ENCODE data around the gene CDH23.

CDH23 gene

GRCh38 chr10:71715026-71715425 is 318.3 kb downstream of the CDH23 start:
- DNase-seq: no peak

- no peak for DNase-seq
Observed at GRCh38 chr10:71715860-71716259, 319.1 kb downstream of the CDH23 start.

DNA sequence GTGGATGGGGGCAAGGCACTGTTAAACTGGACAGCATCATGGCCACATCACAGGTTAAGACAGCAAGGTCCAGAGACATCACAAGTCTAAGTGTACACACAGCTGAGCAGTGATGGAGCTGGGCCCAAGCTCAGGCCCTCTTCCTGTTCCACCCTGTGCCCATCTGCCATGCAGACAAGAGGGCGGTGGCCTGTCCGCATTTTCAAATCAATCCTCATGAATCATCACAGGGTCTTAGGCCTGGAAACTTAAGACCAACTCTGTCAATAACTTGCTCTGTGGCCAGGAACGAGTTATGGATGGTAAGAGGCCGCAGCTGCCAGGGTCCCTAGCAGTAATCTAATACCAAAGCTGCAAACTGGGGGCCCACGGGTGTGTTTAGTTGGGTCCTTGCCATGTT is 319.7 kb downstream of the CDH23 start:
- no peak for DNase-seq

DNA sequence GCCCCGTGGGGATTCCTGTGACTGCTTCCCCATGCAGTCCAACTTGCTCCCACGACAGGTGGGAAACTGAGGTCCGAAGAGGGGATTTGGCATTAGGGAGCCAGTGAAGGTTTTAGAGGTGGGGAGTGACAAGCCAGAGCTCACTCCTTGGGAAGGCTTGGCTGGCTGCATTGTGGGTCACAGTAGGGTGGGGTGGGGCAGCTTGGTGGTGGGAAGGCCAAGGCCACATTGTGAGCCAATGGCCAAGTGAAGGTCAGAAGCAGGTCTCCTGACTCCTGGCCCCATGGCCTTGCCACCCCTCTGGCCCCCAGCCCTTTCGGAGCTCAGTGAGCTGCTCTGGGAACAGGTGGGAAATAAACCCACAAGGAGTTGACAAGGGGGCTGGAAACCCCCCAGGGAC is 320.3 kb downstream of the CDH23 start:
- DNase-seq: no peak

DNA sequence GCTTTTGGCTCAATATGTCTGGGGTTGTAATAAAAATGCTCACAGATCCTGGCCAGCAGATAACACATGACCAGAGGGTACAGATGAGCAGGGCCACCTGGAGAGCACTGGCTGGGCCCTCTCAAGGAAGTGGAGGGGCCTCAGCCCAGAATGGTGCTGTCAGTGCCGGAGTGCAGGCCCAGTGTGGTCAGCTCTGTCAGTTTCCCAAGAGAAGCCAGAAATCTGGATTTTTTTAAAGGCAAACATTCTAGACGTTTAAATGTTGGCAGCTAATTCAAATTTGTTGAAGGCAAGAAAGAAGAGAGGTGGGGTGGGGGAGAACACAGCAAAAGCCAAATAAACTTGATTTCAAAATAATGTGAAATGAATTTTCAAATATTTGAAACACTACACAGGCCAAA is 320.8 kb downstream of the CDH23 start:
- no peak for DNase-seq

DNA sequence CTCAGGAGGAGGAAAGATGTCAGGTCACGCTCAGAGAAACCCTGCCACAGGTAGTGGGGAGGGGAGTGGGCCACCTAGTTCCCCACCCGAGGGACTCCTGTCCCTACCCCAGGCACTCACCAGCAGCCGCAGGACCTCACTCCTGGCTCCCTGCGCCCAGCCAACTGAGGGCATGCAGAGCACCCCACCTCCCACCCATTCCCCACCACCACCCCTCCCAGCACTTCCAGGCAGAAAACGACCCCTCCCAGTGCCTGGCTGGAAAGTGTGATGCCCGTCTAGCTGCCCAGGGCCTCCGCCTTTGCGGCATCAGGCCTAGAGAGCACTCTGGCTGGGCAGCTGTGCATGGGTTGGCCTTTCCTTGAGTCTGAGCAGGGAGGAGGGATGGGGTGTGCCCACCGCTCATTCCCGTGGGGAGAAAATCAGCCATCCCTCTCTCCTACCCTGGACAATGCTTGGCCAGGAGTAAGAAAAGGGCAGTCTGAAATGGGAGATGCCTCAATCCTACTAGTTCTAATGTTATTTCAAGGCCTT is 321.5 kb downstream of the CDH23 start:
- no peak for DNase-seq

- DNase-seq: no peak
Observed at GRCh38 chr10:71719042-71719441, 322.3 kb downstream of the CDH23 start.

- DNase-seq: no peak
Observed at GRCh38 chr10:71719464-71720201, 322.9 kb downstream of the CDH23 start, which contains the start of gene C10orf105. C10orf105 (minus strand) TSS chr10:71719778; CDS start chr10:71716337, 3,441 bp downstream.

- DNase-seq: no peak
Observed at GRCh38 chr10:71720288-71720687, 323.6 kb downstream of the CDH23 start.

DNA sequence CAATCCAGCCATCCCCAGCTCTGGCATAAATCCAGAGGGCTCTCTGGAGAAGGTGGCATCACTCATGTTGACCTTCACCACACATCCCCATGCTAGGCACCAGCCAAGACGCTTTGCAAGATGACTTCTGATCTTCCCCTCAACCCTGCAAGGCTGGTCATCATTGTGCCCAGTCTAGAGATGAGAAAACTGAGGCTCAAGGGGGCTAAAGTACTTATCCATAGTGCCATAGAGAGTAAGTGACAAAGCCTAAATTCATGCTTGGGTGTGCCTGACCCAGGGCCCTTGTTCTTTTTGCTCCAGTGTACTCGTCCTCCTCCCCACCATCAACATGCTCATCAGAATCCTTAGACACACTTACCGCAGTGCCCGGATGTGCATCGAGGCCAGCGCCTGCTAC is 324.6 kb downstream of the CDH23 start:
- no peak for DNase-seq

DNA sequence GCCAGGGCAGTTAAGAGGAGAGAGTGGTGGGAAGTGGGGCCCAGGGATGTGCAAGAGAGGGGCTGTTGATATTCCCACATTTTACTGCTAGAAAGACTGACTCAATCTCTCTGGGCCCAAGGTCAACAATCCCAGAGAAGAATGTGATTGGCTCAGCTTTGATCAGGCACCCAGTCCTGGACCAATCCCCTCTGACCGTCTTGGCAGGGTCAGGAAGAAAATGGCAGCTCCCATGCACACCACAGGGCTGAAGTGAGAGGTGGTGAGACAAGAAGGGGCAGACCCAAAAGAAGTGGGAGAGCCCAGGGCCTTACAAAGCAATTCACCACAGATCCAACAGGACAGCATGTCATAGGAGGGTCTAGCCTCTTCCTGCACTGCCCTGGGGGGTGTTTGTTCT is 326.1 kb downstream of the CDH23 start:
- no peak for DNase-seq

DNA sequence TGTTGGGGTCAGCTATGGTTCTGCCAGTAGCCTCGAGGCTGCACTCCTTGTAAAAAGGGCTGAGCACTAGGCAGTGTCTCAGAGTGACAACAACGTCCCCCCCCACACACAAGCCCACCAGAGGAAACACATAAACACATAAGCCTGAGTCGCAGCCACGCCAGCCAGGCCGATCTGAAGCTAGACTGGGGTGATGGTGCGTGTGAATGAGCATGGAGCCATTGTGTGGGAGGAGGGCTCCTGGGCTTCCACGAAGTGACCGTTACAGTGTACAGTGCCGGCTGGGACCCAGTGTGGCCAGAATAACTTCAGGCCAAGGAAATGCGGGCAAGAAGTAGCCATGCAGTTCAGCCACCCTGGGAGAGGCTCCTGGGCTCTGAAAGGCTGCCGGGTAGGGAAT is 326.6 kb downstream of the CDH23 start:
- no peak for DNase-seq

- no peak for DNase-seq
Observed at GRCh38 chr10:71724539-71724938, 327.8 kb downstream of the CDH23 start.

- no peak for DNase-seq
Observed at GRCh38 chr10:71725249-71725648, 328.5 kb downstream of the CDH23 start.

DNA sequence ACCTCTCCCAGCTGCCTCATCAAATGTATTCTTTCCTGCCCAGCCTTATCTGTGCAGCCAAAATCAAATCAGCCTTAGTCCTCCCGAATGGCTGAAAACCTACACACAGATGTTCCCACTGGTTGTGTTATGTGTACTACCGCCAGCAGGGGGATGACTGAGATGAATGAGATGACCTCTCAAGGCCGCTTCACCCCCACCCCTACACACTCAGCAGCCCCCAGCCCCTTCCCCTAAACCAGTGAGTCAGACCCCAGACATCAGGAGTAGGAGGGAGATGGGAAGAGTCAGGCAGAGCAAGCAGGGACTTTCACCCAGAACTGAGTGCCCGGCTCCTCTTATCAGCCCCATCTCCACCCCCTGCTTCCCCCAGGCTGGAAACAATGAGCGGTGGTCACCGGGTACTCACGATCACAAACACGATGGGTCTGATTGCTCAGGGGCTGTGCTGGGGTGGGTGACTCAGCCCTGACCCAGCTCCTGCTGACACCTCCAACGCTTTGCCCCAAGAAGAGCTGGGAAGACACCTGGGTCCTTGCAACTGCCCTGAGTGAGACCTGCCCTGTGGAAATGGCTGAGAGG is 329.4 kb downstream of the CDH23 start:
- DNase-seq: peak; percentile 92

GRCh38 chr10:71726580-71727104 is 329.9 kb downstream of the CDH23 start:
- peak; percentile 79 for DNase-seq

DNA sequence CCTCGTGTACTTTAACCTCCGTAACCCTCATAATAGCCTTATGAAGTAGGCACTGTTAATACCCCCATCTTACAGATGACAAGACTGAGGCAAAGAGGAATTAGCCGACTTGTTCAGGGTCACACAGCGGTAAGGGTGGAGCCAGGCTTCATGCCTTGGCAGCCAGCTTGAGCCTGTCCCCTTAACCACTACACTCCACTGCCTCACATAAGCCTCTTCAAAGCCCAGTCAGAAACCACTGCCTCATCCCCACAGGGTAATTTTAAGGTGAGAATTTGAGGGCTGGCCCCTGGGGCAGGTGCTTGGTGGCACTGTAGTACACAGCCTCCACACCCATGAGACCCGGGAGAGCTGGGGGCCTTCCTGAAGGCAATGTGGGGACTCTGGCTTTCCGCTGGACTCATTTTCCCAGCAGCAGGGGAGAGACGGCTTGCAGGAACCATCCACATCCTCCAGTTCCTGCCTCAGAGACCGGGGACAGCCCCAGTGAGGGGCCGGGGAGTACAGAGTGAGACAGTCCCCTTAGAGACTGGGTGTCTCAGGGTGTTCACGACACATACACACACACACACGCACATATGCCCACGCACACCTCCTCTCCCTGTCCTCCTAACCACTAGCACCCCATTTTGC is 330.5 kb downstream of the CDH23 start:
- DNase-seq: peak; percentile 85

GRCh38 chr10:71727738-71728737 is 331.3 kb downstream of the CDH23 start:
- peak; percentile 88 for DNase-seq

DNA sequence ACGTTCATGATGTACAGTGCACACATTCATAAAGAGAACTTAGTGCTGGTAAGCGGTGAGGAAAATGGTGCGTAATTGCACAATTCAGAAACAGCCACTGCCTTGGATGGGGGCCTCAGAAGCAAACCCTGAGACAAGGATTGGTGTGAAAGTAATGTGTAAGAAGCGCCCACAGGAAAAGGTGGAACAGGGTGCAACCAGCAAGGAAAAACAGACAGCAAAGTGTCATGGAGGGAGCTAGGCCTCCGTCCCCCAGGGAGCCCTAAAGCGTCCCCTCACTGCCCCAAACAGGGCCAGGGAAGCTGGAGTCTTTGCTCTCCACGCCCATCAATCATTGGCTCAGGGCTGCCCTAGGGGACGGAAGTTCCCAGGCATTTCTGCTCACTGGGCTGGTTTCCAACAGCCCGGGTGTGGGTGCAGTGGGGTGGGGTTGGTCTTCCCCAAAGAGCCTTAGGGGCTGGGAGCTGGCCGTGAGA is 332.5 kb downstream of the CDH23 start:
- no peak for DNase-seq

DNA sequence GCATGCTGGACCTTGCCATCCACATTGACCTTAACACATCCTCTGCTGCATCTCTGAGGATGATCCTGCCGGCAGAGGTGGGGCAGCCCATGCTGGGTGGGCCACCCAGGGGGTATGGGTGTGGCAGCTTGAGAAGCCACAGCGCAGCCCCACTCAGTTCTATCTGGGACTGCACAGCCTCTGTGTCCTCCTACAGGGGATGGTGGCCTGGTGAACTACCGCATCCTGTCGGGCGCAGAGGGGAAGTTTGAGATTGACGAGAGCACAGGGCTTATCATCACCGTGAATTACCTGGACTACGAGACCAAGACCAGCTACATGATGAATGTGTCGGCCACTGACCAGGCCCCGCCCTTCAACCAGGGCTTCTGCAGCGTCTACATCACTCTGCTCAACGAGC is 335.1 kb downstream of the CDH23 start:
- no peak for DNase-seq

DNA sequence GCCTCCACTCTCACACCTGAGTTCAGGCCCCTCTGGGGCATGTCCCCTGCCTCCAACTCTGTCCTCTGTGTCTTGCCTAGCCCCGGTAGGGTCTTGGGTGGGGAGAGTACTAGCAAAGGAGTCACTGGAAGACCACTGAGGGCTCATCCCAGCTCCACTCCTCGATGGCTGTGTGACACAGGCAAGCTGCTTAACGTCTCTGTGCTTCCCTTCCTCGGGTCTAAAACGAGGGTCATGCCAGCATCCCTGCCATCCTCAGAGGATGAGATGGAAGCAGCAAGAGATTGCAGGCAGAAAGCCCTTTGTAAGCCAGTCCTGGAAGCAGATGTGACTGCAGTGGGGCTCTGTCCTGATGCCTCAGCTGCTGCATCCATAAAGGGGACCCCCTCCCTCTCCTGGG is 338.1 kb downstream of the CDH23 start:
- DNase-seq: no peak
